Gastrocnemius medialis (tissue), 4 donors: ENCODE results near the gene CLRN1.

Source experiments
- CTCF ChIP-seq, 5 experiments: fragments of 450-650 bp in 3 of 5; fragments of 200-600 bp in 2 of 5; sonication (generic) in 2 of 5; IDR thresholded peaks in 4 of 5; conservative IDR thresholded peaks in 1 of 5; 1 replicate in 4 of 5; 2 replicates in 1 of 5; pipeline ENCODE4 v1.5.1; 2016 to 2019; ENCODE audit warnings: antibody characterized with exemption in 5 of 5, mild to moderate bottlenecking in 3 of 5, moderate library complexity in 3 of 5
- POLR2A ChIP-seq, 2 donors: fragments of 450-650 bp; IDR thresholded peaks; one replicate each; pipeline ENCODE4 v1.6.1; 2017; ENCODE audit warnings: antibody characterized with exemption in 2 of 2, mild to moderate bottlenecking in 2 of 2, moderate library complexity in 2 of 2

GRCh38 chr3:150989208-150989607, 16.7 kb upstream of the CLRN1 start:
- no peak for TF ChIP-seq CTCF (IDR thresholded peaks at IDR 0.05 in 4 of 5, conservative IDR thresholded peaks at IDR 0.05 in 1 of 5)
- TF ChIP-seq POLR2A (IDR thresholded peaks at IDR 0.05) = no peak
